ENCODE data around the gene ADAMTS8. TPM values are rescaled to one million over a fixed set of nuclear protein-coding genes. Genes with fewer than 3 reads are reported as not detected.
"Not testable (repeated sequence)": the region's sequence is repeated elsewhere in the genome, so short reads cannot be mapped to it uniquely, and the experiment has no call there.

ADAMTS8 gene
- total RNA-seq, 2 experiments from 2014 or later = not detected

GRCh38 chr11:130445788-130446187, 17.4 kb upstream of the ADAMTS8 start:
- peaks cover 9% of the 10 kb centered on the region for H3K4me1 Mint-ChIP-seq (ENCODE audit: low read depth)
- H3K36me3 Mint-ChIP-seq (ENCODE audit: low read depth) = no peaks in the 10 kb centered on the region
- DNase-seq = no peak
- H3K27me3 Mint-ChIP-seq (ENCODE audit: low read depth) = peaks cover 47% of the 10 kb centered on the region
- no peak overlapping the region for H3K4me3 Mint-ChIP-seq
- CTCF ChIA-PET = interaction anchor here (1.8 to 3.4 kb wide), 2 partner anchors 11 to 417 kb away, joined by 6 to 13 read pairs; no protein-coding TSS in a partner anchor
- ATAC-seq = no peak
- POLR2A ChIA-PET = no interaction called here
- H3K9me3 Mint-ChIP-seq (ENCODE audit: insufficient read depth) = peaks cover 4% of the 10 kb centered on the region
- H3K27ac Mint-ChIP-seq = no peak overlapping the region

- POLR2A ChIA-PET = no interaction called here
Measured at GRCh38 chr11:130442737-130443136, 14.3 kb upstream of the ADAMTS8 start.

DNA sequence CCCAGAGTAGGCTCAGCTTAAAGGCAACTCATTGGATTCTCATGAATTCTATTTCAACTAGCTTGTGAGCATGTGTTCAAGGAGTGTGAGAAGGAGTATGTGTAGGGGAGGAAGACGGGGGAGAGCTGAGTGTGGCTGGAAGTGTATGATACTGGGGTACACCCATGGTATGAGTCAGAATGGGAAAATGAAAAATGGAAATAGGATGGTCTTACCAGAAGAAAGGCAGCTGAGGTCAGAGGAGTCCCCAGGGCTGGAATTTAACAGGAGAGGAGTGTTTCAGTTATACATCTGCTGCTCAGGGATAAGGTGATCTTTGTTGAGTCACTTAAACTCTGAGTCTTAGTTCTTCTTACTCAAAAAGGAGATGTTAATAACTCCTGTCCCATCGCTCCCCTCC, 13.3 kb upstream of the ADAMTS8 start:
- CTCF ChIA-PET = interaction anchor here (1.4 to 4.6 kb wide), 4 partner anchors 8 to 421 kb away, joined by 3 to 31 read pairs (median 8); no protein-coding TSS in a partner anchor
- peaks cover 18% of the 10 kb centered on the region for H3K27me3 Mint-ChIP-seq (ENCODE audit: low read depth)
- ATAC-seq (no peak), DNase-seq (no peak)
- peaks cover 7% of the 10 kb centered on the region for H3K9me3 Mint-ChIP-seq (ENCODE audit: insufficient read depth)
- H3K27ac Mint-ChIP-seq = no peak overlapping the region
- H3K4me1 Mint-ChIP-seq (ENCODE audit: low read depth) = peaks cover 32% of the 10 kb centered on the region
- peaks cover 8% of the 10 kb centered on the region for H3K36me3 Mint-ChIP-seq (ENCODE audit: low read depth)
- no peak overlapping the region for H3K4me3 Mint-ChIP-seq
- POLR2A ChIA-PET = no interaction called here

More at GRCh38 chr11:130442737-130443136, 14.3 kb upstream of the ADAMTS8 start:
- Mint-ChIP-seq H3K27ac (no peak overlapping the region), H3K4me3 (no peak overlapping the region), H3K36me3 (ENCODE audit: low read depth) (peaks cover 8% of the 10 kb centered on the region), H3K4me1 (ENCODE audit: low read depth) (peaks cover 25% of the 10 kb centered on the region), H3K9me3 (ENCODE audit: insufficient read depth) (peaks cover 7% of the 10 kb centered on the region), H3K27me3 (ENCODE audit: low read depth) (peaks cover 24% of the 10 kb centered on the region)
- ATAC-seq (no peak), DNase-seq (no peak)
- CTCF ChIA-PET = interaction anchor here (0.6 to 4.6 kb wide), 7 partner anchors 9 to 451 kb away, joined by 3 to 31 read pairs (median 6); no protein-coding TSS in a partner anchor

DNA sequence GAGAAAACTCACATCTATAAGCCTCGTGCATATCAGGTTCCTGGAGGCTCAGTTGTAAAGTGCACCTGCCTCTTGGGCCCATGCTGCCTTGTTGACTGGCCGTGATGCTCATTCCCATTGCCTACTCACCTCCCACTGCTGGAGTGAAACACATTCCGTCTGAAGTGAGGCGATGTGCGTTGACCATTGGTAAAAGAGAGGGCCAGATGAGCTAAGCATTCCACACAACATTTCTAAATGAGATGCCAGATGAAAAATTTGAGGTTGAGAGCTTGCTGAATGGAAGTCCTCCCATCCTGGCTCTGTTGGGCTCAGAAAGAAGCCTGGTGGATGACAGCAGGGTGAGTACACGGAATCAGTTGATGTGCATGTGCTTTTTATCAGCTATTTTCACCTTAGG, 11.5 kb upstream of the ADAMTS8 start:
- CTCF ChIA-PET = interaction anchor here (1.2 to 12.0 kb wide), 2 partner anchors 8 to 421 kb away, joined by 4 to 252 read pairs; no protein-coding TSS in a partner anchor
- H3K9me3 Mint-ChIP-seq (ENCODE audit: insufficient read depth) = peaks cover 7% of the 10 kb centered on the region
- H3K4me1 Mint-ChIP-seq (ENCODE audit: low read depth) = peaks cover 44% of the 10 kb centered on the region
- no peak overlapping the region for H3K4me3 Mint-ChIP-seq
- DNase-seq (no peak), ATAC-seq (no peak)
- H3K36me3 Mint-ChIP-seq (ENCODE audit: low read depth) = peaks cover 8% of the 10 kb centered on the region
- peaks cover 5% of the 10 kb centered on the region for H3K27me3 Mint-ChIP-seq (ENCODE audit: low read depth)
- POLR2A ChIA-PET = no interaction called here
- H3K27ac Mint-ChIP-seq = peak overlapping the region; percentile 84

- H3K4me1 Mint-ChIP-seq (ENCODE audit: low read depth) = peaks cover 44% of the 10 kb centered on the region
- H3K9me3 Mint-ChIP-seq (ENCODE audit: insufficient read depth) = peaks cover 7% of the 10 kb centered on the region
- peaks cover 8% of the 10 kb centered on the region for H3K36me3 Mint-ChIP-seq (ENCODE audit: low read depth)
- peaks cover 3% of the 10 kb centered on the region for H3K27me3 Mint-ChIP-seq (ENCODE audit: low read depth)
- DNase-seq (peak; percentile 71), ATAC-seq (peak; percentile 58)
- peak overlapping the region; percentile 84 for H3K27ac Mint-ChIP-seq
- ChIA-PET POLR2A (no interaction called here), CTCF (interaction anchor here (12.0 kb wide), 1 partner anchor 422 kb away, joined by 252 read pairs; no protein-coding TSS in a partner anchor)
- peak overlapping the region; percentile 40 for H3K4me3 Mint-ChIP-seq
Measured at GRCh38 chr11:130439160-130439519, 10.7 kb upstream of the ADAMTS8 start.

- ATAC-seq; H3K27me3 Mint-ChIP-seq (ENCODE audit: low read depth); POLR2A ChIA-PET; H3K36me3 Mint-ChIP-seq (ENCODE audit: low read depth); DNase-seq; H3K9me3 Mint-ChIP-seq (ENCODE audit: insufficient read depth): not testable (repeated sequence)
- peak overlapping the region; percentile 84 for H3K27ac Mint-ChIP-seq
- CTCF ChIA-PET = interaction anchor here (2.2 to 12.0 kb wide), 2 partner anchors 422 to 456 kb away, joined by 11 to 252 read pairs; no protein-coding TSS in a partner anchor
- H3K4me3 Mint-ChIP-seq = peak overlapping the region; percentile 40
- peaks cover 44% of the 10 kb centered on the region for H3K4me1 Mint-ChIP-seq (ENCODE audit: low read depth)
Measured at GRCh38 chr11:130438401-130439159, 10.2 kb upstream of the ADAMTS8 start.

GRCh38 chr11:130437848-130438247, 9.4 kb upstream of the ADAMTS8 start:
- Mint-ChIP-seq H3K27ac (peak overlapping the region; percentile 84), H3K27me3 (ENCODE audit: low read depth) (peaks cover 5% of the 10 kb centered on the region), H3K36me3 (ENCODE audit: low read depth) (peaks cover 8% of the 10 kb centered on the region), H3K4me1 (ENCODE audit: low read depth) (peaks cover 44% of the 10 kb centered on the region), H3K4me3 (no peak overlapping the region), H3K9me3 (ENCODE audit: insufficient read depth) (peaks cover 7% of the 10 kb centered on the region)
- DNase-seq (no peak), ATAC-seq (no peak)
- ChIA-PET CTCF (interaction anchor here (1.2 to 12.0 kb wide), 3 partner anchors 12 to 456 kb away, joined by 3 to 252 read pairs (median 11); no protein-coding TSS in a partner anchor), POLR2A (no interaction called here)

DNA sequence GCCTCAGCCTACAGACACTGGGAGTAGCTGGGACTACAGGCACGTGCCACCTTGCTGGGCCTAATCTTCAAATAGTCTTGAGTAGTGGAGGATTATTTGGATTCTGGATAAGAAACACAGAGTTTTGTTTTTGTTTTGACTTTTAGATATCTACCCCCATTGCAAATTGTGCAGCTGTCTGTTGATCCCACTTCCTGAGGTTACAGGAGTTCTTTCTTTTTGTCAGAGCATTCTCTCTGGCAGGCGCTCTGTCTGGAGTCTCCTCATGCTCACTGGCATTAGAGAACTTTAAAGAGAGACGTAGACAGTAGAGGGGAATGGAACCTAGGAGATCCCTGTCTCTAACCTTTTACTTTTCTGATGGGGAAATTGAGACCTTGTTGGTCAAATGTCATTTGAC, 7.8 kb upstream of the ADAMTS8 start:
- Mint-ChIP-seq H3K4me1 (ENCODE audit: low read depth) (peaks cover 44% of the 10 kb centered on the region), H3K9me3 (ENCODE audit: insufficient read depth) (peaks cover 4% of the 10 kb centered on the region), H3K27me3 (ENCODE audit: low read depth) (peaks cover 9% of the 10 kb centered on the region), H3K36me3 (ENCODE audit: low read depth) (peaks cover 8% of the 10 kb centered on the region), H3K27ac (no peak overlapping the region), H3K4me3 (no peak overlapping the region)
- no peak for ATAC-seq
- ChIA-PET POLR2A (no interaction called here), CTCF (interaction anchor here (2.1 to 12.0 kb wide), 2 partner anchors 11 to 425 kb away, joined by 13 to 252 read pairs; partner anchors contain the start of gene ADAMTS15)
- no peak for DNase-seq

- ChIA-PET POLR2A (no interaction called here), CTCF (interaction anchor here (1.0 to 12.0 kb wide), 16 partner anchors 8 to 459 kb away, joined by 3 to 252 read pairs (median 6); partner anchors contain the start of gene ADAMTS15)
- H3K27me3 Mint-ChIP-seq (ENCODE audit: low read depth) = peaks cover 10% of the 10 kb centered on the region
- no peak for ATAC-seq
- H3K27ac Mint-ChIP-seq = no peak overlapping the region
- DNase-seq = no peak
- H3K4me3 Mint-ChIP-seq = no peak overlapping the region
- H3K36me3 Mint-ChIP-seq (ENCODE audit: low read depth) = peaks cover 8% of the 10 kb centered on the region
- peaks cover 3% of the 10 kb centered on the region for H3K9me3 Mint-ChIP-seq (ENCODE audit: insufficient read depth)
- peaks cover 44% of the 10 kb centered on the region for H3K4me1 Mint-ChIP-seq (ENCODE audit: low read depth)
Measured at GRCh38 chr11:130435671-130436070, 7.3 kb upstream of the ADAMTS8 start.

DNA sequence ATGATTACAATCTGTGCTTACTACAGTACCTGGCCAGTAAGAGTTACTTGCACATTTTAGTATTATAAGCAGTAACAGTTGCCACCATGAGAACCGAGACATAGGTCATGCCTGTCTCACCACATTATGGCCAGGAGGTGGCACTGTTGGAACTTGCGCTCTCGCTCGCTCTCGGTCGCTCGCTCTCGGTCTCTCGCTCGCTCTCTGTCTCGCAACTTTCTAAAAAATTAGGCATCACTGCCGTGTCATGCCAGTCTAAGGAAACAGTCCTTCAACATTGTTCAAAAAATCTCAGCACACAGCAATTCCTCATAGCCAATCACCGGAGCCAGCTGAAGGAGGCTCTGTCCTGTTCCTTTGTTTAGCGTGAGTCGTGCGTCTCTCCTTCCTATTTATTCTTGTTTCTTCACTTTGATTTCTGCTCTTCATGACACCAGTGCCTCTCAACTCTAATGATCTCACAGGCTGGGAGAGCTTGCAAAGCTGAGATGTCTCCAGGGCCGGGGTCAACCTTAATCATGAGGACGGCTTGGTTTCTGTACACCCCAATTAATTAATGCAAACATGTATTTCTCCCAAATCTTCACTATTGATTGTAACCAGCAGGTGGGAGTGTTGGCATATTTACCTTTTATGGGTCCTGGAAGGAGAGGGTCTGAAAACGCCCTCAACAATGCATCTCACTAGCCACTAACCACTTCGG, 6.3 kb upstream of the ADAMTS8 start:
- H3K27ac Mint-ChIP-seq = no peak overlapping the region
- ATAC-seq = peak; percentile 87
- POLR2A ChIA-PET = no interaction called here
- H3K27me3 Mint-ChIP-seq (ENCODE audit: low read depth) = peaks cover 19% of the 10 kb centered on the region
- H3K36me3 Mint-ChIP-seq (ENCODE audit: low read depth) = peaks cover 8% of the 10 kb centered on the region
- no peaks in the 10 kb centered on the region for H3K9me3 Mint-ChIP-seq (ENCODE audit: insufficient read depth)
- no peak overlapping the region for H3K4me3 Mint-ChIP-seq
- DNase-seq = peak; percentile 81
- CTCF ChIA-PET = interaction anchor here (0.6 to 12.0 kb wide), 30 partner anchors 9 to 481 kb away, joined by 3 to 252 read pairs (median 4); partner anchors contain the start of genes ADAMTS15 and SNX19
- H3K4me1 Mint-ChIP-seq (ENCODE audit: low read depth) = peaks cover 38% of the 10 kb centered on the region

DNA sequence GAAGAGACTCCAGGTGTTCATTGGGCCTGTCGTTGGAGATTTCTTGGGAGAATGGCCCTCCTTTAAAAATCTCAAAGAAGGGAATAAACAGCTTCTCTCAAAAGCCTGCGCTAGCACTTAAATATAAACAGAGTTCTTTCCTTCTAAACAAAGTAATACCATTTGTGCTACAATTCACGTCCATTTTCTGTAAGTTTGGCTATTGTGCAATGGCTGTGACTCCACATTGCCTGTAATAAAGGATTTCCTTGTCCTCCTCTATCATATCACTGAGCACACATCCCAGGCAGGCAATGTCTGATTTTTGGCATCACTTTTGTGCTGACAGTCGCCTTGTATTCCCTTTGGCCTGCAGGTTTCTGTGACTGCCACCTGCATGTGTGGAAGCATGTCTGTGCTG, 4.9 kb upstream of the ADAMTS8 start:
- ATAC-seq (no peak), DNase-seq (no peak)
- no peaks in the 10 kb centered on the region for H3K36me3 Mint-ChIP-seq (ENCODE audit: low read depth)
- H3K27me3 Mint-ChIP-seq (ENCODE audit: low read depth) = peaks cover 32% of the 10 kb centered on the region
- peaks cover 31% of the 10 kb centered on the region for H3K4me1 Mint-ChIP-seq (ENCODE audit: low read depth)
- no peak overlapping the region for H3K4me3 Mint-ChIP-seq
- ChIA-PET POLR2A (no interaction called here), CTCF (interaction anchor here (1.0 to 12.0 kb wide), 10 partner anchors 10 to 483 kb away, joined by 3 to 252 read pairs (median 8); partner anchors contain the start of gene SNX19)
- H3K9me3 Mint-ChIP-seq (ENCODE audit: insufficient read depth) = no peaks in the 10 kb centered on the region
- no peak overlapping the region for H3K27ac Mint-ChIP-seq

Measured in activated CD8-positive, alpha-beta T cell treated with anti-CD3 and anti-CD28 coated beads, Interleukin-2, amount 10 ng/mL, durations not matched to agents 7 days and 5 days (primary cell).